Measurements from ENCODE around the gene SLC25A48.

SLC25A48 gene

GRCh38 chr5:135867599-135867998 lies 33.1 kb downstream of the SLC25A48 start:
- Histone ChIP-seq H2AFZ (ENCODE audit: low read length) (no peak overlapping the region), H3K9me2 (ENCODE audit: low read depth, low read length) (no peaks in the 10 kb centered on the region), H3K27me3 (ENCODE audit: insufficient read depth, low read length) (no peaks in the 10 kb centered on the region), H3K79me2 (ENCODE audit: insufficient read depth, low read length) (no peaks in the 10 kb centered on the region), H3K4me1 (ENCODE audit: insufficient read depth, low read length, severe bottlenecking) (no peaks in the 10 kb centered on the region), H3F3A (ENCODE audit: insufficient read depth, low read length) (no peaks in the 10 kb centered on the region), H3K4me3 (ENCODE audit: low read depth, low read length, poor library complexity, severe bottlenecking) (no peak overlapping the region), H3K36me3 (ENCODE audit: insufficient read depth, low read length) (no peaks in the 10 kb centered on the region), H3K4me2 (ENCODE audit: low read length) (no peak overlapping the region), H3K27ac (ENCODE audit: low read depth, low read length, poor library complexity, severe bottlenecking) (no peak overlapping the region), H4K20me1 (ENCODE audit: insufficient read depth, low read length) (no peaks in the 10 kb centered on the region), H3K9me3 (ENCODE audit: low read length) (no peaks in the 10 kb centered on the region), H3K9ac (ENCODE audit: low read length) (no peak overlapping the region)
- TF ChIP-seq CTCF (IDR thresholded peaks at IDR 0.05; ENCODE audit: low read length) (no peak), EZH2 (IDR thresholded peaks at IDR 0.05; ENCODE audit: borderline replicate concordance, low read length) (no peak)

- Histone ChIP-seq H3K4me3 (ENCODE audit: low read depth, low read length, poor library complexity, severe bottlenecking) (no peak overlapping the region), H3K4me1 (ENCODE audit: insufficient read depth, low read length, severe bottlenecking) (no peaks in the 10 kb centered on the region), H3F3A (ENCODE audit: insufficient read depth, low read length) (no peaks in the 10 kb centered on the region), H3K4me2 (ENCODE audit: low read length) (no peak overlapping the region), H2AFZ (ENCODE audit: low read length) (no peak overlapping the region), H3K27me3 (ENCODE audit: insufficient read depth, low read length) (no peaks in the 10 kb centered on the region), H3K9me3 (ENCODE audit: low read length) (no peaks in the 10 kb centered on the region), H3K27ac (ENCODE audit: low read depth, low read length, poor library complexity, severe bottlenecking) (no peak overlapping the region), H3K79me2 (ENCODE audit: insufficient read depth, low read length) (no peaks in the 10 kb centered on the region), H3K9ac (ENCODE audit: low read length) (no peak overlapping the region), H3K36me3 (ENCODE audit: insufficient read depth, low read length) (no peaks in the 10 kb centered on the region), H3K9me2 (ENCODE audit: low read depth, low read length) (no peaks in the 10 kb centered on the region), H4K20me1 (ENCODE audit: insufficient read depth, low read length) (no peaks in the 10 kb centered on the region)
- TF ChIP-seq EZH2 (IDR thresholded peaks at IDR 0.05; ENCODE audit: borderline replicate concordance, low read length) (no peak), CTCF (IDR thresholded peaks at IDR 0.05; ENCODE audit: low read length) (no peak)
These were observed 34.2 kb downstream of the SLC25A48 start for GRCh38 chr5:135868681-135869080.

- Histone ChIP-seq H3F3A (ENCODE audit: insufficient read depth, low read length) (no peaks in the 10 kb centered on the region), H3K4me1 (ENCODE audit: insufficient read depth, low read length, severe bottlenecking) (no peaks in the 10 kb centered on the region), H4K20me1 (ENCODE audit: insufficient read depth, low read length) (no peaks in the 10 kb centered on the region), H3K27me3 (ENCODE audit: insufficient read depth, low read length) (no peaks in the 10 kb centered on the region), H3K9ac (ENCODE audit: low read length) (no peak overlapping the region), H3K36me3 (ENCODE audit: insufficient read depth, low read length) (no peaks in the 10 kb centered on the region), H3K79me2 (ENCODE audit: insufficient read depth, low read length) (no peaks in the 10 kb centered on the region), H3K4me2 (ENCODE audit: low read length) (no peak overlapping the region), H3K9me3 (ENCODE audit: low read length) (no peaks in the 10 kb centered on the region), H3K9me2 (ENCODE audit: low read depth, low read length) (no peaks in the 10 kb centered on the region), H3K4me3 (ENCODE audit: low read depth, low read length, poor library complexity, severe bottlenecking) (no peak overlapping the region), H2AFZ (ENCODE audit: low read length) (no peak overlapping the region), H3K27ac (ENCODE audit: low read depth, low read length, poor library complexity, severe bottlenecking) (no peak overlapping the region)
- TF ChIP-seq CTCF (IDR thresholded peaks at IDR 0.05; ENCODE audit: low read length) = no peak
- no peak for TF ChIP-seq EZH2 (IDR thresholded peaks at IDR 0.05; ENCODE audit: borderline replicate concordance, low read length)
These were observed 34.8 kb downstream of the SLC25A48 start for GRCh38 chr5:135869276-135869675.
